DMS153 (cell line): Measurements from ENCODE around the gene FGD2.
"Not testable (repeated sequence)": the region's sequence is repeated elsewhere in the genome, so short reads cannot be mapped to it uniquely, and the experiment has no call there.

Experiments used
- DNase-seq: peaks from one replicate; lab custom pipeline; 2025; lab: John Stamatoyannopoulos, UW

FGD2 gene

GRCh38 chr6:36990401-36990800 is 15.1 kb upstream of the FGD2 start:
- DNase-seq: not testable (repeated sequence)

GRCh38 chr6:36997811-36998722 is 7.4 kb upstream of the FGD2 start:
- no peak for DNase-seq

- DNase-seq: no peak
Observed at GRCh38 chr6:36998723-36999038, 6.8 kb upstream of the FGD2 start.

- no peak for DNase-seq
Observed at GRCh38 chr6:36999061-36999750, 6.2 kb upstream of the FGD2 start.

GRCh38 chr6:36999751-37000125 is 5.7 kb upstream of the FGD2 start:
- DNase-seq: no peak

- no peak for DNase-seq
Observed at GRCh38 chr6:37004044-37004980, 1.1 kb upstream of the FGD2 start.

- no peak for DNase-seq
Observed at GRCh38 chr6:37005827-37006567, 542 bp downstream of the FGD2 start.

- no peak for DNase-seq
Observed at GRCh38 chr6:37006793-37007339, 1.4 kb downstream of the FGD2 start.

GRCh38 chr6:37007340-37008043 is 2.0 kb downstream of the FGD2 start:
- DNase-seq: no peak

GRCh38 chr6:37008484-37009465 is 3.3 kb downstream of the FGD2 start:
- no peak for DNase-seq

GRCh38 chr6:37010402-37010892 is 5.0 kb downstream of the FGD2 start:
- DNase-seq: no peak

- no peak for DNase-seq
Observed at GRCh38 chr6:37011656-37012378, 6.4 kb downstream of the FGD2 start.

GRCh38 chr6:37013516-37014491 is 8.3 kb downstream of the FGD2 start:
- no peak for DNase-seq

GRCh38 chr6:37014667-37015066 is 9.2 kb downstream of the FGD2 start:
- DNase-seq: no peak

GRCh38 chr6:37015532-37015931 is 10.1 kb downstream of the FGD2 start:
- DNase-seq: no peak

GRCh38 chr6:37016995-37017394 is 11.5 kb downstream of the FGD2 start:
- DNase-seq: no peak

- no peak for DNase-seq
Observed at GRCh38 chr6:37017606-37018197, 12.2 kb downstream of the FGD2 start.
